ENCODE measurements around the gene LUC7L.
"Not testable (repeated sequence)": the region's sequence is repeated elsewhere in the genome, so short reads cannot be mapped to it uniquely, and the experiment has no call there.

Gene LUC7L

DNA sequence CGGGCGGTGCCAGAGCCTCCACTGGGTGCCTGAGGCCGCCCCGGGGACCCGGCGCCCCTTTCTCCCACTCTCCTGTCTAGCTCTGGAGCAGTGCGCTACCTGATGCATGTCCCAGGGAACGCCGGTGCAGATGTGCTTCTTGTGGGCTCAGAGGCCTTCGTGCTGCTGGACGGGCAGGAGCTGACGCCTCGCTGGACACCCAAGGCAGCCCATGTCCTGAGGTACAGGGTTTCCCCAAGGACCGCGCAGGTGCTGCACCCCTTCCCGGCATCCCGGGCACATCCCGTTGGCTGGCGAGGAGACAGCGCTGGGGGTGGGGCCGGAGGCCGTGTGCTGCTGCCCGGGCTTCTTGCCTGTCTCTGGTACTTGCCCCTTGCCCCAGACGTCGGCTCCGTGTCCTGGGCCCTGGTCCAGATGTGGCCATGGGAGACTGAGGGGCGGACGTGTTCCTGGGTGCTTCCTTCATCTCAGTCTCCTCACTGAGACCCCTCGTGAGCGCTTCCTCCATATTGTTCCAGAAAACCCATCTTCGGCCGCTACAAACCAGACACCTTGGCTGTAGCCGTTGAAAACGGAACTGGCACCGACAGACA lies 34.0 kb upstream of the LUC7L start:
- DNase-seq: no peak

DNA sequence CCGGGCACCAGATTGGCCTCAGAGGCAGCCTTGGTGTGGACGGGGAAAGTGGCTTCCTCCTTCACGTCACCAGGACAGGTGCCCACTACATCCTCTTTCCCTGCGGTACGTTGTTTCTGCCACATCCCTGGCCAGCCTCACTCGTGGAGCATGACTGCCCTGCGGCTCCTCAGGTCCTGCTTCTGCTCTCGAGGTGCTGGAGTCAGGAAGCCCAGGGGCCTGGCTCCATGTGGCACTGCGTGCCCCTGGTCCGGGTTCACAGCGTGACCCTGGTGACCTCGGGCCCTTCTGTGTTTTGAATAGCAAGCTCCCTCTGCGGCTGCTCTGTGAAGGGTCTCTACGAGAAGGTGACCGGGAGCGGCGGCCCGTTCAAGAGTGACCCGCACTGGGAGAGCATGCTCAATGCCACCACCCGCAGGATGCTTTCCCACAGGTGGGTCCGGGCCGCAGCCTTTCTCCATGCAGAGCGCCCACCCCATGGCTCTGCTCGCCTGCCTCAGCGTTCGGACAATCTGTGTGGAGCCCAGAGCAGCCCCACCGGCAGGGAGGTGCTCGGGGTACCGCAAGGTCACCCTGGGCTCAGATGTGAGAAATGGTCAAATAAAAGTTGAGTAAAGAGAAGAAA lies 33.0 kb upstream of the LUC7L start:
- DNase-seq: no peak

DNA sequence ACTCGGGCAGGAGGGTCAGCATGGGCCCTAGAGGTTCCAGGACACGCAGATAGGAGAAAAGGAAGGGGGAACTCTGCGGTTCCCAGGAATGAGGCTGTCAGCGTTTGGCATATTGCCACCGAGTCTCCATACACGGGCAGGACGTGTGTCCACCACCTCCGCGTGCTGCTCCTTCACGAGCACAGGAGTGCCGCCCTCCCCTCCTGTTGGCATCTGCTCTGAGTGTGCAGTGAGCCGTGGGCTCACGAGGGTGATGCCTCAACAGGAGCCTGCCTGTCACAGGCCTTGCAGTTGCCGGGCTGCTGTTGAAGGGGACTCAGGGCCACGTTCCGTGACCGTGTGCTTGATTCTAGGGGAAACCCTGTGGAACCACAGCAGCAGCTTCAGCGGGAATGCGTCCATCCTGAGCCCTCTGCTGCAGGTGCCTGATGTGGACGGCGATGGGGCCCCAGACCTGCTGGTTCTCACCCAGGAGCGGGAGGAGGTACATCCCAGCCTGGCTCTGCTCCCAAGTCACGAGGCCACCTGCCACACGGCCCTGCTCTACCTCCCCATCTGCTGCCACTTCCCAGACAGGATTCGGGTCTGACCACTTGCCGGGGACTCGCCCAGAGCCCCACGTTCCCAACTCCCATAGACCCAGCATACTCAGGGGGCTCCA lies 31.9 kb upstream of the LUC7L start:
- DNase-seq: no peak

DNA sequence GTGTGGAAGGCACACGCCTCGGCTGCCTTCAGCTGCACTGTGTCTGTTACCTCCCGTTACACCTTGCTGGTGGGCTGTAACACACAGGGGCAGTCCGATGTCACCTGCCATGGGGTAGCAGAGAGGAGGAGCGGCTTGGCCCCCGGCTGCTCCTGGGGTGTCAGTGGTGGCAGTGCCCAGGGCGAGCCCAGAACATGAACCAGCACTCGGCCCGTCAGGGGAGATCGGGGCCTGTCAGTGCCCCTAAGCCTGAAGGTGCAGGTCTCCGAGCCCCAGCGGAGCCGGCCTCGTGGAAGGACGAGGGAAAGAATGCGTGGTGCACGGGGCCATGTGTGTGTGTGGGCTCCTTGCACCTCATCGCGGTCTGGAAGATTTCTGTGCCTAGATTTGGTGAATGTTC lies 31.1 kb upstream of the LUC7L start:
- no peak for DNase-seq

DNA sequence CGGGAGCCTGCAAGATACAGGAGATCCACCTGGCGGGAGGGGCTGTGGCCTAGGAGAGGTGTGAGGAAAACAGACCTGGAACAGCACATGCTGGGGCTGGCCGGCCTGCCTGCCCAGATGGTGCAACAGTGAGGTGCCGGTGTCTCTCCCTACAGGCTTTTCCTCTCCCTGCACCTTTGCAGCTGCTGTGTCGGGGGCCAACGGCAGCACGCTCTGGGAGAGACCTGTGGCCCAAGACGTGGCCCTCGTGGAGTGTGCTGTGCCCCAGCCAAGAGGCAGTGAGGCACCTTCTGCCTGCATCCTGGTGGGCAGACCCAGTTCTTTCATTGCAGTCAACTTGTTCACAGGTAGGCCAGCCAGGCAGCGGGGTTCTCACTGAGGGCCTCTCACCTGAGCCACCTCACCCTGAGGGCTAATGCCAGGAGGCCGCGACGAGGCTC lies 30.6 kb upstream of the LUC7L start:
- DNase-seq: no peak

- no peak for DNase-seq
These were observed 30.0 kb upstream of the LUC7L start for GRCh38 chr16:259226-259625.

DNA sequence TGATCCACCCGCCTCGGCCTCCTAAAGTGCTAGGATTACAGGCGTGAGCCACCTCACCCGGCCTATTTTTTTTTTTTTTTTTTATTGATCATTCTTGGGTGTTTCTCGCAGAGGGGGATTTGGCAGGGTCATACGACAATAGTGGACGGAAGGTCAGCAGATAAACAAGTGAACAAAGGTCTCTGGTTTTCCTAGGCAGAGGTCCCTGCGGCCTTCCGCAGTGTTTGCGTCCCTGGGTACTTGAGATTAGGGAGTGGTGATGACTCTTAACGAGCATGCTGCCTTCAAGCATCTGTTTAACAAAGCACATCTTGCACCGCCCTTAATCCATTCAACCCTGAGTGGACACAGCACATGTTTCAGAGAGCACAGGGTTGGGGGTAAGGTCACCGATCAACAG lies 28.8 kb upstream of the LUC7L start:
- DNase-seq: not testable (repeated sequence)

DNA sequence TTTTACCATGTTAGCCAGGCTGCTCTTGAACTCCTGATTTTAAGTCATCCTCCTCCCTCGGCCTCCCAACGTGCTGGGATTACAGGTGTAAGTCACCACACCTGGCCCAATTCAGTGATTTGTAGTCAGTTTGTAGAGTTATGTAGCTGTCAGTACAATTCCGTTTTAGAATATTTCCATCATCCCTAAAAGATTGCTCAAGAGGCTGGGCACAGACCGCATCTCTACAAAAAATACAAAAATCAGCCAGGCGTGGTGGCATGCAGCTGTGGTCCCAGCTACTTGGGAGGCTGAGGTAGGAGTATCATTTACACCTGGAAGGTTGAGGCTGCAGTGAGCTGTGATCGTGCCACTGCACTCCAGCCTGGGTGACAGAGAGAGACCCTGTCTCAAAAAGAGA lies 25.9 kb upstream of the LUC7L start:
- DNase-seq: no peak

DNA sequence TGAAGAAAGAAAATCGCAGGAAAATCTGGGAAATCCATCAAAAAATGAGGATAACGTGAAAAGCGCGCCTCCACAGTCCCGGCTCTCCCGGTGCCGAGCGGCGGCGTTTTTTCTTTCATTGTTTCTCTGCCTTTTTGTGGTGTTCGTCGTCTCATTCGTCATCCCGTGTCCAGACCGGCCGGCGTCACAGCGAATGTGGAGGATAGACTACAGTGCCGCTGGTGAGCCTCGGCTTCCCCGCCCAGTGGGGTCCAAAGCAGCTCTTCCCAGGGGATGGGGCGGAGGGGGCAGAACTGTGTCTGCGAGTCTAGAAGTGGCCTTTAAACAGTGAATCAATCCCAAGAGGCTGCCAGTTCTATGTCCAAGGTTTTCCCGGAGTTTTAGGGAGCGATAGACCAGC lies 25.2 kb upstream of the LUC7L start:
- DNase-seq: no peak

- DNase-seq: no peak
These were observed 24.6 kb upstream of the LUC7L start for GRCh38 chr16:253833-254232.

DNA sequence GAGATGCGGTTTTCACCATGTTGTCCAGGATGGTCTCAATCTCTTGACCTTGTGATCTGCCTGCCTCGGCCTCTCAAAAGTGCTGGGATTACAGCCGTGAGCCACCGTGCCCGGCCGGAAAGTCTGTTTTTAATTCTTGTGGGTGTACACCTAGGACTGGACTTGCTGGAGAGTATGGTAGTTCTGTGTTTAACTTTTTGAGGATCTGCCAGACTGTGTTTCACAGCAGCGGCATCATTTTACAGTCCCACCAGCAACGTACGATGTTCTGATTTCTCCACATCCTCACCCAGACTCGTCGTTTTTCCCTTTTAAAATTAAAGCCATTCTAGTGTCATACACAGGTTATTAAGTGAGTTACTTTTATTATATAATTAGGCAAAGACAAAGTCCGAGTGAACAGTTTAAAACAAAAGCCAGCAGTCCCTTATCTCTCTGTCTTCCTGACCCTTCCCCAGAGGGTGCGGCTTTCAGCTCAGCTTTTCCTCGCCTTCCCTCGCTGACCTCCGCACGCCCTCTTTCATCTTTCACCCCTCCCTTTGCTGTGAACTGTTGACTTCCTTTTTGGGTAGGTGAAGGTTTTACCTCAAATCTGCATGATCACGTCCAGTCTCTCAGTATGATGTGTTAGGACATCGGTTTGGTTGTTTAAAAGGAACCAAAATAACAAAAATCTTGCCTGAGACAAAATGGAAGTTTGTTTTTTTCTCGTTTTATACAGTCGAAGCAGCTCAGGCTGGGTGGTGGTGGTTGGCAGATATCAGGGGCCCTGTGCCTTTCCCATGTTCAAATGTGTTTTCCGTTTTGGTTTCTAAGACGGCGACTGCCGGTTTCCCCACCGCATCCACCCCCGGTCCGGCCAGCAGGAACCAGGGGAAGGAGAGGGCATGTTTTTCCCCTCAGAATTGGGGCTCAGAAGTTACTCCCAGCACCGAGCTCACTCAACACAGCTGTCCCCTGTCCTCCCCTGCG lies 23.4 kb upstream of the LUC7L start:
- no peak for DNase-seq

DNA sequence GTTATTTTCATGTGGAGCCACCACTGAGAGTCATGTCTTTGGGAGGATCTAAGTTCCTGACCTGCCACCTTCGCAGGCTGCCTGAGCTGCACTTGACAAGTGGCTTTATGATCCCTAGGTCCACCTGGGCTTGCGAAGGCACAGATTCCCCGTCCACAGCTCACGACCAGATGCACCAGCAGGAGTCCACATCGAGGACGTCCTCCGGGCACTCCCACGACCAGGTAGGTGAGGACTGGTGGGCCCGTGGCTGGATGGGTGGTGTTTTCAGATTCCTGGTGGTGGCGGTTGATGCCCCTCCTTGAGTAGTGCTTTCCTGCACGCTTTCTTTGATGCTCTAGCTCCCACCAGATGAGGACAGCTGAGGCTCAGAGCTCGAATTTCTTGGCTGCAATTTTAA lies 20.2 kb upstream of the LUC7L start:
- DNase-seq: no peak

DNA sequence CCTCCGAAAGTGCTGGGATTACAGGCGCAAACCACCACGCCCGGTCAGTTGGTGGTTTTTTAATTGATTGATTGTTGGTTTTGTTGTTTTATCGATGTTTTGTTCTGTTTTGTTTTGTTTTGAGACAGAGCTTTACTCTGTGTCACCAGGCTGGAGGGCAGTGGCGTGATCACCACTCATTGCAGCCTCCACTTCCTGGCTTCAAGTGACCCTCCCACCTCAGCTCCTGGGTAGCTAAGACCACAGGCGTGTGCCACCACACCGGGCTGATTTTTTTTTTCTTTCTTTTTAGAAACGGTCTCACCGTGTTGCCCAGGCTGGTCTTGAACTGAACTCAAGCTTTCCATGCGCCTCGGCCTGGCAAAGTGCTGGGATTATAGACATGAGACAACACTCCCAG lies 17.8 kb upstream of the LUC7L start:
- DNase-seq: no peak

- DNase-seq: no peak
These were observed 15.9 kb upstream of the LUC7L start for GRCh38 chr16:245105-245504.

DNA sequence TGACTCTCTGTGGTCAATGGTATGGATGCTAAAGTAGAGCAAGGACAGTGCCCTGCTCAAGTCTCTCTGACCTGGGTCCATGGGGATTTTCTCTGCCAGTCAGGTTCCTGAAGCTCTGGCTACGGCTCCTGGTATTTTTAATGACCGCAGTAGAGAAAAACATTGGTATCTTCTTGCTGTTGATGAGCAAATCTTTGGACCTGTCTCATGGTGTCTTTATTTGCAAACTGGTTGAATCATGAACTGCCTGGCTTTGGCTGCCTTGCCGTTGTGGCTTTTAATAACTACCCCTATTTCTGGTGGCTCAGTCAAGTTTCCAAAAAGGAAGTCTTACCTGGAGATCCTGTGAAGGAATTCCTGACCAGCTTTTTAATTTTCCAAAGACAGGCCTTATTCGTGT lies 14.1 kb upstream of the LUC7L start:
- no peak for DNase-seq

DNA sequence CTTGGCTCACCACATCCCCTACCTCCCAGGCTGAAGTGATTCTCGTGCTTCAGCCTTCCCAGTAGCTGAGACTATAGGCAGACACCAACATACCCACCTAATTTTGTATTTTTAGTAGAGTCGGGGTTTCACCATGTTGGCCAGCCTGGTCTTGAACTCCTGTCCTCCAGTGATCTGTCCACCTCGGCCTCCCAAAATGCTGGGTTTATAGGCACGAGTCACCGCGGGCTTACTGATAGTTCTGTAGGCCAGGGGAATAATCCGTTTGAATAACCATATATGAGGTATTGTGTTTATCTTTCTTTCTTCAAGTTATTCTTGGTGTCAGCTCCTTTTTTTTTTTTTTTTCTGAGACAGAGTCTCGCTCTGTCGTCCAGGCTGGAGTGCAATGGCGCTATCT lies 13.0 kb upstream of the LUC7L start:
- DNase-seq: no peak

GRCh38 chr16:240559-240958 lies 11.3 kb upstream of the LUC7L start:
- DNase-seq: no peak

- DNase-seq: no peak
These were observed 10.7 kb upstream of the LUC7L start for GRCh38 chr16:239948-240277.

DNA sequence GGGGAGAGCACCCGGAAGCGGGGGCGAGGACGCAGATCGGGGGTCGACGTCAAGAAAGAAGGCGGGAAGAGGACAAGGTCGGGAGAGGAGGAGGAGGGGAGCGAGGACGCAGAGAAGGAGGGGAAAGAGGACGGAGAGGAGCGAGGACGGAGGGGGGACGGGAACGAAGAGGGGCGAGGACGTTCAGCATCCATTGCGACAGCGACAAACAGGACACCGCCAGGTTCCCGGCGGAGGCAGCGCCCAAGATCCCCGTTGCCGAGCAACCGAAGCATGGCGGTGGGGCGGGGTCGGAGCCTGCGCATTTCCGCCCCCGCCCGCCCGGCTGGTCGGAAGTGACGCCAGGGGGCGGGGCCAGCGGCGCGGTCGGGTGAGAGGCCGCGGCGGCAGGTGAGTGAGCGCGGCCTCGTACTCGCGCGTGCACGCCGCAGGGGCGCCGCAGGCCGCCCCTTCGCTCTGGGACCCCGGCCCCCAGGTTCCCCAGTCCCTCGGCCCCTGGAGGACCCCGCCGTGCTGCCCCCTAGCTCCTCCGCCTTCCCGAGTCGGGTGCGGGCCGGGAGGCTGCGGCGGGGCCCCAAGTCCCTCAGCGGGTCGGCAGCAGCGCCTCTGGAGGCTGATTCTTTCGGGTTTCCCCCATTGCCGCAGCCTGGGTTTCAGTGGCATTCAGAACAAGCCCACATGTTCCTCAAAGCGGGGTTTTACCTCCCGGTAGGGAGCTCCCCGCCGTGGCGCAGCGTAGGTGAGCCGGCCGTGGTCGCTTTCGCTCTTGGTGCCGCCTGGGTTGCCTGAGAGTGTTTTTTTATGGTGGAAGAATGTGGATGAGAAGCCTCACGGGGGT lies 5.4 kb upstream of the LUC7L start, which contains the start of gene FAM234A:
FAM234A (plus strand) TSS at position 354 of the 838 bp plus-strand sequence. CDS start 19,593 bp downstream, outside the sequence.
- peak; percentile 88 for DNase-seq

DNA sequence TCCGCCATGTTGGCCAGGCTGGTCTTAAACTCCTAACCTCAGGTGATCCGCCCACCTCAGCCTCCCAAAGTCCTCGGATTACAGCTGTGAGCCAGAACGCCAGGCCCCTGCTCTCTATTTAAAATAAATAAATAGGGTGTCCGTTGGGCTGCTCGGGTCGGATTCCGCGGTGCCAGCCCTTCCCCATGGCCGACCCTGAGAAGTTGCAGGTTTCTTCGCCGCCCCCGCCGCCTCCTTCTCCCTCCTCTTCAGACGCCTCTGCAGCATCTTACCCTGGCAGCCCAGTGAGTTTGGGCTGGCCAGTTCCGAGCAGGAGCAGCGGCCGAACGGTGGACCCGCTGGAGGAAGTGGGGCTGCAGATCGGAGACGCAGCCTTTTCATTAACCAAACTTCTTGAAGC lies 1.7 kb upstream of the LUC7L start:
- DNase-seq: no peak

GRCh38 chr16:230351-230750 lies 1.1 kb upstream of the LUC7L start:
- DNase-seq: not testable (repeated sequence)

DNA sequence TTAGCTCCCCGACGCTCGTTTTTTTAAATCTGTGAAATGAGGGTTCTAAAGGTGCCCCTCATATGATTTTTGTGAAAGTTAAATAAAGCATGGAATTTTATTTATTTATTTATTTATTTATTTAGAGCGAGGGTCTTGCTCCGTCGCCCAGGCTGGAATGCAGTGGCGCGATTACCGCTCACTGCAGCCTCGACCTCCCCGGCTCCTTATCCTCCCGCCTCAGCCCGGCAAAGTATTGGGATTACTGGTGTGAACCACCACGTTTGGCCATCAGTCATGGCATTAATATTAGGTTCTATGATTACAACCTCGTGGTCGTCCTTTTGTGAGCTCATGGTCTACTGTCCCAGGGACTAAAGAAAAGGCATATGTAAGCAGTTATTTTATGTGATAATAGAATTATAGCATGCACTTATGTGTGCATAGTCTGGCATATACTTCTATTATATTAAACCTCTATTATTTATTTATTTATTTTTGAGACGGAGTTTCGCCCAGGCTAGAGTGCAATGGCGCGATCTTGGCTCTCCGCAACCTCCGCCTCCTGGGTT lies 557 bp upstream of the LUC7L start:
- DNase-seq: no peak

Measured in NCI-H510A (cell line).